Mesothelial cell of epicardium (in vitro differentiated cells): ENCODE data around the gene THAP3. TPM values are rescaled to one million over a fixed set of nuclear protein-coding genes. Genes with fewer than 3 reads are reported as not detected.

ENCODE experiments used
- DNase-seq, 2 experiments: peaks; one replicate each; pipeline ENCODE4 v3.0.0; 2021; ENCODE audit warnings: low spot score in 2 of 2; ENCODE audit not compliant: unreplicated experiment in 2 of 2
- H3K27ac Mint-ChIP-seq: 2 replicates; pipeline ENCODE4 v1.8.0; 2021; ENCODE audit warnings: mixed read lengths
- H3K27me3 Mint-ChIP-seq: 2 replicates; pipeline ENCODE4 v1.8.0; 2021; ENCODE audit warnings: low read depth, mixed read lengths
- H3K36me3 Mint-ChIP-seq: 2 replicates; pipeline ENCODE4 v1.8.0; 2021; ENCODE audit warnings: mixed read lengths
- H3K4me1 Mint-ChIP-seq: 2 replicates; pipeline ENCODE4 v1.8.0; 2021; ENCODE audit warnings: mixed read lengths
- H3K4me3 Mint-ChIP-seq: 2 replicates; pipeline ENCODE4 v1.8.0; 2021; ENCODE audit warnings: mild to moderate bottlenecking, moderate library complexity, mixed read lengths
- H3K9me3 Mint-ChIP-seq: 2 replicates; pipeline ENCODE4 v1.8.0; 2021; ENCODE audit warnings: mixed read lengths
- CTCF ChIP-seq: fragments of 200-600 bp; sonication (generic); IDR thresholded peaks from one replicate; pipeline ENCODE4 v1.5.0; 2021; ENCODE audit warnings: antibody characterized with exemption; ENCODE audit not compliant: unreplicated experiment
- total RNA-seq: library from RNA; stranded (reverse); gene quantifications from 3 replicates; pipeline ENCODE4 v1.2.1, GENCODE V29; 2021

Gene THAP3
- total RNA-seq, 1 donor from 2014 or later, result 22.9 TPM

- H3K9me3 Mint-ChIP-seq, result no peaks in the 10 kb centered on the region
- H3K4me1 Mint-ChIP-seq, result peaks cover 10% of the 10 kb centered on the region
- no peak for TF ChIP-seq CTCF
- no peak overlapping the region for H3K27ac Mint-ChIP-seq
- H3K27me3 Mint-ChIP-seq, result no peaks in the 10 kb centered on the region
- no peak for DNase-seq
- H3K4me3 Mint-ChIP-seq, result no peak overlapping the region
- no peaks in the 10 kb centered on the region for H3K36me3 Mint-ChIP-seq
Measured at GRCh38 chr1:6585841-6586240, 38.8 kb upstream of the THAP3 start.

- DNase-seq, result no peak
- no peaks in the 10 kb centered on the region for H3K27me3 Mint-ChIP-seq
- TF ChIP-seq CTCF, result no peak
- no peaks in the 10 kb centered on the region for H3K36me3 Mint-ChIP-seq
- no peak overlapping the region for H3K27ac Mint-ChIP-seq
- H3K4me3 Mint-ChIP-seq, result no peak overlapping the region
- peaks cover 7% of the 10 kb centered on the region for H3K4me1 Mint-ChIP-seq
- H3K9me3 Mint-ChIP-seq, result no peaks in the 10 kb centered on the region
Measured at GRCh38 chr1:6586404-6586816, 38.3 kb upstream of the THAP3 start.

GRCh38 chr1:6587261-6588005 is 37.2 kb upstream of the THAP3 start:
- Mint-ChIP-seq H3K27ac (no peak overlapping the region), H3K27me3 (no peaks in the 10 kb centered on the region), H3K36me3 (no peaks in the 10 kb centered on the region), H3K4me3 (no peak overlapping the region), H3K4me1 (peaks cover 1% of the 10 kb centered on the region), H3K9me3 (no peaks in the 10 kb centered on the region)
- TF ChIP-seq CTCF, result no peak
- no peak for DNase-seq

- Mint-ChIP-seq H3K27ac (no peak overlapping the region), H3K36me3 (no peaks in the 10 kb centered on the region), H3K9me3 (no peaks in the 10 kb centered on the region), H3K27me3 (no peaks in the 10 kb centered on the region), H3K4me1 (no peaks in the 10 kb centered on the region), H3K4me3 (no peak overlapping the region)
- no peak for DNase-seq
- TF ChIP-seq CTCF, result no peak
Measured at GRCh38 chr1:6588128-6588892, 36.4 kb upstream of the THAP3 start.

DNA sequence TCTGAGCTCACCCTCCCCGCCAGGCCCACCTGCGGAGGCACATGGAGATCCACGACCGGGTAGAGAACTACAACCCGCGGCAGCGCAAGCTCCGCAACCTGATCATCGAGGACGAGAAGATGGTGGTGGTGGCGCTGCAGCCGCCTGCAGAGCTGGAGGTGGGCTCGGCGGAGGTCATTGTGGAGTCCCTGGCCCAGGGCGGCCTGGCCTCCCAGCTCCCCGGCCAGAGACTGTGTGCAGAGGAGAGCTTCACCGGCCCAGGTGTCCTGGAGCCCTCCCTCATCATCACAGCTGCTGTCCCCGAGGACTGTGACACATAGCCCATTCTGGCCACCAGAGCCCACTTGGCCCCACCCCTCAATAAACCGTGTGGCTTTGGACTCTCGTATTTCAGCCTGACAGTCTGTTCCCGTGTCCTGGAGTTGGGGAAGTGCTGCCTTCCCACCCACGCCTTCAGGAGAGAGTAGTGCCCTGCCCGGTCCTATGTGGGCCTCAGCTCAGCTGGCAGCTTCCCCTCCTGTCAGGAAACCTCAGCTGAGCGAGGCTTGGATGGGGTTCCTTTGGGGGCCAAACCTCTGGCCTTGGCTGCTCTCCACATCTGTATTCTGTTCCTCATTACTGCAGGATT is 35.7 kb upstream of the THAP3 start:
- no peak overlapping the region for H3K4me3 Mint-ChIP-seq
- no peaks in the 10 kb centered on the region for H3K9me3 Mint-ChIP-seq
- H3K36me3 Mint-ChIP-seq, result peaks cover 3% of the 10 kb centered on the region
- H3K27me3 Mint-ChIP-seq, result no peaks in the 10 kb centered on the region
- H3K4me1 Mint-ChIP-seq, result no peaks in the 10 kb centered on the region
- no peak for TF ChIP-seq CTCF
- DNase-seq, result no peak
- no peak overlapping the region for H3K27ac Mint-ChIP-seq
